HUES6 (cell line): ENCODE measurements around the gene NCOA5.

Experiments
- H3K27ac ChIP-seq: 2 replicates; pipeline ENCODE4 v1.7.0; 2013; ENCODE audit warnings: low read depth, mild to moderate bottlenecking, low read length, inconsistent platforms
- H3K27me3 ChIP-seq: 2 replicates; pipeline ENCODE4 v1.6.1; 2013; ENCODE audit warnings: low read length; ENCODE audit not compliant: control insufficient read depth, insufficient read depth
- H3K36me3 ChIP-seq: 2 replicates; pipeline ENCODE4 v1.6.1; 2013; ENCODE audit warnings: low read length; ENCODE audit not compliant: control insufficient read depth, insufficient read depth
- H3K4me1 ChIP-seq: 2 replicates; pipeline ENCODE4 v1.6.1; 2013; ENCODE audit warnings: low read length; ENCODE audit not compliant: control insufficient read depth, insufficient read depth
- H3K4me3 ChIP-seq: 2 replicates; pipeline ENCODE4 v1.5.1; 2013; ENCODE audit warnings: low read depth, low read length
- H3K9ac ChIP-seq: one replicate; pipeline ENCODE4 v1.6.1; 2013; ENCODE audit warnings: mild to moderate bottlenecking, low read length
- H3K9me3 ChIP-seq: 2 replicates; pipeline ENCODE4 v1.6.1; 2013; ENCODE audit warnings: low read depth, low read length; ENCODE audit not compliant: control insufficient read depth, insufficient read depth

NCOA5 gene

GRCh38 chr20:46089417-46090388, at the start of gene NCOA5:
Gene NCOA5 (minus strand): TSS chr20:46089962. CDS start chr20:46079424, 10,538 bp downstream.
- H3K9ac ChIP-seq, result peak within 1 kb of the TSS; percentile 100
- peak within 1 kb of the TSS; percentile 95 for H3K4me3 ChIP-seq
- H3K36me3 ChIP-seq, result no peaks in the 10 kb centered on the region
- no peaks in the 10 kb centered on the region for H3K9me3 ChIP-seq
- no peaks in the 10 kb centered on the region for H3K27me3 ChIP-seq
- peak within 1 kb of the TSS; percentile 96 for H3K27ac ChIP-seq
- H3K4me1 ChIP-seq, result peaks cover 13% of the 10 kb centered on the region

- H3K4me1 ChIP-seq, result peaks cover 17% of the 10 kb centered on the region
- no peaks in the 10 kb centered on the region for H3K36me3 ChIP-seq
- H3K4me3 ChIP-seq, result no peak overlapping the region
- H3K9me3 ChIP-seq, result no peaks in the 10 kb centered on the region
- H3K27ac ChIP-seq, result no peak overlapping the region
- no peak overlapping the region for H3K9ac ChIP-seq
- H3K27me3 ChIP-seq, result peaks cover 21% of the 10 kb centered on the region; the same call in 1 of the 2 replicates
Measured at GRCh38 chr20:46139266-46139889, 49.6 kb upstream of the NCOA5 start.

- Histone ChIP-seq H3K36me3 (no peaks in the 10 kb centered on the region), H3K4me3 (no peak overlapping the region), H3K9ac (no peak overlapping the region), H3K27me3 (peaks cover 25% of the 10 kb centered on the region; the same call in 1 of the 2 replicates), H3K9me3 (no peaks in the 10 kb centered on the region), H3K27ac (no peak overlapping the region), H3K4me1 (peaks cover 17% of the 10 kb centered on the region)
Measured at GRCh38 chr20:46137816-46138215, 48.1 kb upstream of the NCOA5 start.

GRCh38 chr20:46135856-46136633, 46.3 kb upstream of the NCOA5 start:
- H3K27ac ChIP-seq, result no peak overlapping the region
- no peaks in the 10 kb centered on the region for H3K36me3 ChIP-seq
- peaks cover 17% of the 10 kb centered on the region for H3K4me1 ChIP-seq
- peaks cover 29% of the 10 kb centered on the region for H3K27me3 ChIP-seq
- no peaks in the 10 kb centered on the region for H3K9me3 ChIP-seq
- no peak overlapping the region for H3K4me3 ChIP-seq
- H3K9ac ChIP-seq, result no peak overlapping the region

GRCh38 chr20:46134716-46135115, 45.0 kb upstream of the NCOA5 start:
- no peak overlapping the region for H3K9ac ChIP-seq
- no peaks in the 10 kb centered on the region for H3K9me3 ChIP-seq
- peaks cover 41% of the 10 kb centered on the region for H3K27me3 ChIP-seq
- H3K27ac ChIP-seq, result no peak overlapping the region
- peaks cover 14% of the 10 kb centered on the region for H3K4me1 ChIP-seq
- no peak overlapping the region for H3K4me3 ChIP-seq
- no peaks in the 10 kb centered on the region for H3K36me3 ChIP-seq

- Histone ChIP-seq H3K27me3 (peaks cover 47% of the 10 kb centered on the region), H3K4me3 (no peak overlapping the region), H3K27ac (no peak overlapping the region), H3K9me3 (no peaks in the 10 kb centered on the region), H3K4me1 (peaks cover 11% of the 10 kb centered on the region), H3K9ac (no peak overlapping the region), H3K36me3 (no peaks in the 10 kb centered on the region)
Measured at GRCh38 chr20:46133886-46134654, 44.3 kb upstream of the NCOA5 start.

- Histone ChIP-seq H3K27me3 (peaks cover 50% of the 10 kb centered on the region), H3K9me3 (no peaks in the 10 kb centered on the region), H3K27ac (no peak overlapping the region), H3K9ac (no peak overlapping the region), H3K36me3 (no peaks in the 10 kb centered on the region), H3K4me1 (peaks cover 11% of the 10 kb centered on the region), H3K4me3 (no peak overlapping the region)
Measured at GRCh38 chr20:46132705-46133120, 43.0 kb upstream of the NCOA5 start.

GRCh38 chr20:46131396-46131795, 41.6 kb upstream of the NCOA5 start:
- H3K9ac ChIP-seq, result no peak overlapping the region
- peaks cover 9% of the 10 kb centered on the region for H3K4me1 ChIP-seq

GRCh38 chr20:46130534-46130933, 40.8 kb upstream of the NCOA5 start:
- Histone ChIP-seq H3K9me3 (no peaks in the 10 kb centered on the region), H3K4me3 (no peak overlapping the region), H3K9ac (no peak overlapping the region), H3K36me3 (no peaks in the 10 kb centered on the region), H3K27me3 (peaks cover 47% of the 10 kb centered on the region), H3K27ac (no peak overlapping the region), H3K4me1 (0 out of 2 replicates have a peak, but pooled peaks cover 2% of the 10 kb centered on the region)

More at GRCh38 chr20:46131396-46131795, 41.6 kb upstream of the NCOA5 start:
- no peak overlapping the region for H3K4me3 ChIP-seq
- H3K9me3 ChIP-seq, result no peaks in the 10 kb centered on the region
- peaks cover 47% of the 10 kb centered on the region for H3K27me3 ChIP-seq
- no peaks in the 10 kb centered on the region for H3K36me3 ChIP-seq
- no peak overlapping the region for H3K27ac ChIP-seq

GRCh38 chr20:46129955-46130481, 40.3 kb upstream of the NCOA5 start:
- Histone ChIP-seq H3K9ac (no peak overlapping the region), H3K27me3 (peaks cover 47% of the 10 kb centered on the region), H3K4me3 (no peak overlapping the region), H3K27ac (no peak overlapping the region), H3K4me1 (0 out of 2 replicates have a peak, but pooled peaks cover 2% of the 10 kb centered on the region), H3K9me3 (no peaks in the 10 kb centered on the region), H3K36me3 (no peaks in the 10 kb centered on the region)
